HepG2 (cell line): ENCODE results near the gene ELAPOR1. TPM values are rescaled to one million over a fixed set of nuclear protein-coding genes. Genes with fewer than 3 reads are reported as not detected.

Experiments used
- FOSL2 ChIP-seq: sonication (generic); formaldehyde crosslinking; IDR thresholded peaks from 2 replicates; pipeline ENCODE4 v1.4.0; 2020; ENCODE audit warnings: missing genetic modification reagents
- FOXK1 ChIP-seq: sonication (generic); formaldehyde crosslinking; IDR thresholded peaks from 2 replicates; pipeline ENCODE4 v1.4.0; 2020; ENCODE audit warnings: low read depth, missing genetic modification reagents, borderline replicate concordance
- MAFG ChIP-seq: sonication (generic); formaldehyde crosslinking; IDR thresholded peaks from 2 replicates; pipeline ENCODE4 v1.5.1; 2020; ENCODE audit warnings: mild to moderate bottlenecking, missing genetic modification reagents
- MBNL3 ChIP-seq: fragments of 250-450 bp; sonication (Bioruptor Pico); conservative IDR thresholded peaks from 2 replicates; pipeline ENCODE4 v1.8.0; 2022; ENCODE audit warnings: mild to moderate bottlenecking, inconsistent platforms
- SALL1 ChIP-seq: sonication (generic); formaldehyde crosslinking; IDR thresholded peaks from 2 replicates; pipeline ENCODE4 v1.8.0; 2022; ENCODE audit warnings: mild to moderate bottlenecking, missing genetic modification reagents
- SOX13 ChIP-seq, 3 experiments: fragments of 450-650 bp in 1 of 3; sonication (generic) in 1 of 3; formaldehyde crosslinking in 1 of 3; IDR thresholded peaks in 2 of 3; conservative IDR thresholded peaks in 1 of 3; 2 replicates each; pipeline versions ENCODE4 v1.5.0 to v1.6.1; 2016 to 2020; ENCODE audit warnings: antibody characterized with exemption in 1 of 3, mild to moderate bottlenecking in 1 of 3, missing compliant biosample characterization in 1 of 3, missing genetic modification reagents in 1 of 3, moderate library complexity in 1 of 3
- SPEN ChIP-seq: sonication (generic); formaldehyde crosslinking; IDR thresholded peaks from 2 replicates; pipeline ENCODE4 v1.5.1; 2020; ENCODE audit warnings: low read depth, mild to moderate bottlenecking, missing genetic modification reagents
- TGIF2 ChIP-seq: IDR thresholded peaks from 2 replicates; pipeline ENCODE4 v1.6.1; 2016; ENCODE audit warnings: control low read depth, missing compliant biosample characterization
- ZMAT3 ChIP-seq: sonication (generic); formaldehyde crosslinking; conservative IDR thresholded peaks from 2 replicates; pipeline ENCODE4 v1.7.0; 2021; ENCODE audit warnings: missing genetic modification reagents
- ZNF10 ChIP-seq: sonication (generic); formaldehyde crosslinking; IDR thresholded peaks from 2 replicates; pipeline ENCODE4 v1.4.0; 2020; ENCODE audit warnings: mild to moderate bottlenecking, low read depth, missing genetic modification reagents, borderline replicate concordance
- ZNF34 ChIP-seq: sonication (generic); formaldehyde crosslinking; IDR thresholded peaks from 2 replicates; pipeline ENCODE4 v1.4.0; 2020; ENCODE audit warnings: mild to moderate bottlenecking, missing genetic modification reagents, borderline replicate concordance
- ZNF484 ChIP-seq: sonication (generic); formaldehyde crosslinking; IDR thresholded peaks from 2 replicates; pipeline ENCODE4 v1.5.1; 2020; ENCODE audit warnings: mild to moderate bottlenecking, low read depth, missing genetic modification reagents, borderline replicate concordance
- ZNF556 ChIP-seq: sonication (generic); formaldehyde crosslinking; IDR thresholded peaks from 2 replicates; pipeline ENCODE4 v1.4.0; 2020; ENCODE audit warnings: mild to moderate bottlenecking, missing genetic modification reagents, borderline replicate concordance
- ZNF564 ChIP-seq: sonication (generic); formaldehyde crosslinking; IDR thresholded peaks from 2 replicates; pipeline ENCODE4 v1.8.1; 2023; ENCODE audit warnings: mild to moderate bottlenecking, missing genetic modification reagents
- polyA plus RNA-seq, 8 experiments: library from polyadenylated mRNA; depleted of rRNA in 3 of 8; stranded (reverse) in 7 of 8; unstranded in 1 of 8; fragments of >200 nt; fragmentation: Illumina TruSeq in 4 of 8; extraction: Trizol in 4 of 8; gene quantifications; 2 replicates each; pipeline versions ENCODE4 v1.2.1 to v1.2.3, GENCODE V29; 2011 to 2016; ENCODE audit warnings: low read depth in 4 of 8, missing spikeins in 1 of 8, mixed read lengths in 1 of 8; ENCODE audit not compliant: insufficient read depth in 1 of 8
- total RNA-seq, 5 experiments: library from RNA; depleted of rRNA; stranded (reverse); fragments of >200 nt; fragmentation: Illumina TruSeq; extraction: Trizol; gene quantifications; 2 replicates each; pipeline ENCODE4 v1.2.3, GENCODE V29; 2016; ENCODE audit warnings: low read depth in 1 of 5
- TF ChIP-seq, protein P1 (sequence below): sonication (generic); formaldehyde crosslinking; IDR thresholded peaks from 2 replicates; pipeline ENCODE4 v1.5.1; 2020; ENCODE audit warnings: mild to moderate bottlenecking, missing genetic modification reagents, moderate library complexity
- TF ChIP-seq, protein P2 (sequence below): sonication (generic); formaldehyde crosslinking; IDR thresholded peaks from 2 replicates; pipeline ENCODE4 v1.5.1; 2020; ENCODE audit warnings: missing genetic modification reagents, mild to moderate bottlenecking, borderline replicate concordance
- TF ChIP-seq, protein P3 (sequence below): sonication (generic); formaldehyde crosslinking; IDR thresholded peaks from 2 replicates; pipeline ENCODE4 v1.4.0; 2020; ENCODE audit warnings: missing genetic modification reagents

Gene ELAPOR1
- total and polyA plus RNA-seq, 2 of the 13 experiments (the other 11 are each of a cell fraction or from before 2014, with no cell fraction given), result 0.13 to 0.20 TPM

DNA sequence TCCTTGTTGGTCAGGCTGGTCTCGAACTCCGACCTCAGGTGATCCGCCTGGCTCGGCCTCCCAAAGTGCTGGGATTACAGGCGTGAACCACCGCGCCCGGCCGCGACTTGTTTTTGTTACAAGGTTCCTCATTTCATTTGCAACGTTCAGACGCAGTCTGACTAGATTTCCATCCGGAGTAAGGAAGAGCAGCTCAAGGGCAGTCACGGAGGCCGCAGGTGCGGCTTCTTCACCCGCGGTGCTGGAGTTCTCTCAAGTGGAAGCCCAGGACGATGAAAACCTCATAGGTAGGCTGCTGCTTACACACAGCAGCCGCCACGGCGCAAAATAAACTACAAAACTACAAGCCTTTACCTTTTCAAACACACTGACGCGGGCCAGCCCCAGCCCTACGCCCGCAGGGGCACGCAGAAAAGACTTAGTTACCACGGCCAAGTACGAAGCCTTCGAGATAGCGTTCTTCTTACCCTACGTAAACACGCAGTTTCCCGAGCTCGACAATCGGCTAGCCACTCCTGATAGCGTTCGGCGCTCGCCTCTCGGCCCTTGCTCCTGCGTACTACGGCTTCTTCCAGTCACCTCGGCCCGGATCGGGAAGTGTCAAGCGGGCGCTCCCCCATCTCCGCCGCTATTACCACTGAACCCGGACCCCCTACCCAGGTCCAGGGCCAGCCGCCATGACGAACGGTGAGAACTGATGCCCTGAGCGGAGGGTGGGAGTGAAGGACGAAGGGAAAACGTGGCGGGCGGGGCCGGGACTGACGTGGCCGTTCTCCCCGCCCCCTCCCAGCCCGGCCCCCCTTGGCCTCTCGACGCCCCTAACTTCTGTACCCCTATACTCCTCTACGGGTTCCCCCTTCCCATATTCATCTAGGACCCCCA, 23.5 kb upstream of the ELAPOR1 start, which contains the start of gene TMEM167B (continued):
- TF ChIP-seq SOX13 (IDR thresholded peaks at IDR 0.05) (peak; percentile 12; the same call in 1 of the 2 replicates), SOX13 (CRISPR knock-in tag; conservative IDR thresholded peaks at IDR 0.05 in 1 of 2, IDR thresholded peaks at IDR 0.05 in 1 of 2) (peak in 1 of 2 experiments; percentile 62; a peak in 2 of 4 replicates), FOXK1 (CRISPR knock-in tag) (peak; percentile 99), ZNF484 (no peak; the same call in 1 of the 2 replicates), SALL1 (CRISPR knock-in tag) (peak; percentile 89), MAFG (CRISPR knock-in tag) (0 out of 2 replicates have a peak, but pooled peaks have one; percentile 24), SPEN (CRISPR knock-in tag) (peak; percentile 94), MBNL3 (CRISPR knock-in tag) (no peak), TGIF2 (CRISPR knock-in tag) (peak; percentile 94), FOSL2 (CRISPR knock-in tag) (peak; percentile 73), ZNF34 (0 out of 2 replicates have a peak, but pooled peaks have one; percentile 13), ZNF10 (no peak), ZNF564 (no peak), ZNF556 (CRISPR knock-in tag) (peak; percentile 82), ZMAT3 (CRISPR knock-in tag) (peak; percentile 72; the same call in 1 of the 2 replicates)
- TF ChIP-seq, protein P1, sequence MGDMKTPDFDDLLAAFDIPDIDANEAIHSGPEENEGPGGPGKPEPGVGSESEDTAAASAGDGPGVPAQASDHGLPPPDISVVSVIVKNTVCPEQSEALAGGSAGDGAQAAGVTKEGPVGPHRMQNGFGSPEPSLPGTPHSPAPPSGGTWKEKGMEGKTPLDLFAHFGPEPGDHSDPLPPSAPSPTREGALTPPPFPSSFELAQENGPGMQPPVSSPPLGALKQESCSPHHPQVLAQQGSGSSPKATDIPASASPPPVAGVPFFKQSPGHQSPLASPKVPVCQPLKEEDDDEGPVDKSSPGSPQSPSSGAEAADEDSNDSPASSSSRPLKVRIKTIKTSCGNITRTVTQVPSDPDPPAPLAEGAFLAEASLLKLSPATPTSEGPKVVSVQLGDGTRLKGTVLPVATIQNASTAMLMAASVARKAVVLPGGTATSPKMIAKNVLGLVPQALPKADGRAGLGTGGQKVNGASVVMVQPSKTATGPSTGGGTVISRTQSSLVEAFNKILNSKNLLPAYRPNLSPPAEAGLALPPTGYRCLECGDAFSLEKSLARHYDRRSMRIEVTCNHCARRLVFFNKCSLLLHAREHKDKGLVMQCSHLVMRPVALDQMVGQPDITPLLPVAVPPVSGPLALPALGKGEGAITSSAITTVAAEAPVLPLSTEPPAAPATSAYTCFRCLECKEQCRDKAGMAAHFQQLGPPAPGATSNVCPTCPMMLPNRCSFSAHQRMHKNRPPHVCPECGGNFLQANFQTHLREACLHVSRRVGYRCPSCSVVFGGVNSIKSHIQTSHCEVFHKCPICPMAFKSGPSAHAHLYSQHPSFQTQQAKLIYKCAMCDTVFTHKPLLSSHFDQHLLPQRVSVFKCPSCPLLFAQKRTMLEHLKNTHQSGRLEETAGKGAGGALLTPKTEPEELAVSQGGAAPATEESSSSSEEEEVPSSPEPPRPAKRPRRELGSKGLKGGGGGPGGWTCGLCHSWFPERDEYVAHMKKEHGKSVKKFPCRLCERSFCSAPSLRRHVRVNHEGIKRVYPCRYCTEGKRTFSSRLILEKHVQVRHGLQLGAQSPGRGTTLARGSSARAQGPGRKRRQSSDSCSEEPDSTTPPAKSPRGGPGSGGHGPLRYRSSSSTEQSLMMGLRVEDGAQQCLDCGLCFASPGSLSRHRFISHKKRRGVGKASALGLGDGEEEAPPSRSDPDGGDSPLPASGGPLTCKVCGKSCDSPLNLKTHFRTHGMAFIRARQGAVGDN (CRISPR knock-in tag), result peak; percentile 90
- TF ChIP-seq, protein P2, sequence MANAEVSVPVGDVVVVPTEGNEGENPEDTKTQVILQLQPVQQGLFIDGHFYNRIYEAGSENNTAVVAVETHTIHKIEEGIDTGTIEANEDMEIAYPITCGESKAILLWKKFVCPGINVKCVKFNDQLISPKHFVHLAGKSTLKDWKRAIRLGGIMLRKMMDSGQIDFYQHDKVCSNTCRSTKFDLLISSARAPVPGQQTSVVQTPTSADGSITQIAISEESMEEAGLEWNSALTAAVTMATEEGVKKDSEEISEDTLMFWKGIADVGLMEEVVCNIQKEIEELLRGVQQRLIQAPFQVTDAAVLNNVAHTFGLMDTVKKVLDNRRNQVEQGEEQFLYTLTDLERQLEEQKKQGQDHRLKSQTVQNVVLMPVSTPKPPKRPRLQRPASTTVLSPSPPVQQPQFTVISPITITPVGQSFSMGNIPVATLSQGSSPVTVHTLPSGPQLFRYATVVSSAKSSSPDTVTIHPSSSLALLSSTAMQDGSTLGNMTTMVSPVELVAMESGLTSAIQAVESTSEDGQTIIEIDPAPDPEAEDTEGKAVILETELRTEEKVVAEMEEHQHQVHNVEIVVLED (CRISPR knock-in tag), result peak; percentile 98
- TF ChIP-seq, protein P3, sequence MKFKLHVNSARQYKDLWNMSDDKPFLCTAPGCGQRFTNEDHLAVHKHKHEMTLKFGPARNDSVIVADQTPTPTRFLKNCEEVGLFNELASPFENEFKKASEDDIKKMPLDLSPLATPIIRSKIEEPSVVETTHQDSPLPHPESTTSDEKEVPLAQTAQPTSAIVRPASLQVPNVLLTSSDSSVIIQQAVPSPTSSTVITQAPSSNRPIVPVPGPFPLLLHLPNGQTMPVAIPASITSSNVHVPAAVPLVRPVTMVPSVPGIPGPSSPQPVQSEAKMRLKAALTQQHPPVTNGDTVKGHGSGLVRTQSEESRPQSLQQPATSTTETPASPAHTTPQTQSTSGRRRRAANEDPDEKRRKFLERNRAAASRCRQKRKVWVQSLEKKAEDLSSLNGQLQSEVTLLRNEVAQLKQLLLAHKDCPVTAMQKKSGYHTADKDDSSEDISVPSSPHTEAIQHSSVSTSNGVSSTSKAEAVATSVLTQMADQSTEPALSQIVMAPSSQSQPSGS (CRISPR knock-in tag), result peak; percentile 90
